GM12878 (cell line): ENCODE data around the gene TXNIP.

Experiments used
- BHLHE40 ChIP-seq, 2 experiments: fragments of 450-650 bp in 1 of 2; IDR thresholded peaks; 2 replicates each; pipeline ENCODE4 v1.6.1; 2011 to 2017; ENCODE audit warnings: low read depth in 2 of 2, borderline replicate concordance in 1 of 2, improper control_type of control experiment in 1 of 2, low read length in 1 of 2, mild to moderate bottlenecking in 1 of 2
- JUNB ChIP-seq: IDR thresholded peaks from 2 replicates; pipeline ENCODE4 v1.6.1; 2016; ENCODE audit warnings: antibody characterized with exemption, mild to moderate bottlenecking
- MEF2A ChIP-seq: IDR thresholded peaks from 2 replicates; pipeline ENCODE4 v1.6.1; 2011; ENCODE audit warnings: low read depth, mild to moderate bottlenecking, low read length, moderate library complexity; ENCODE audit not compliant: insufficient read depth
- POLR2A ChIP-seq: IDR thresholded peaks from 2 replicates; pipeline ENCODE4 v1.6.1; 2011; ENCODE audit warnings: low read depth, mild to moderate bottlenecking, low read length
- RCOR1 ChIP-seq: conservative IDR thresholded peaks from 2 replicates; pipeline ENCODE4 v1.6.1; 2012; ENCODE audit warnings: low read depth, low read length, improper control_type of control experiment
- SP1 ChIP-seq: IDR thresholded peaks from one replicate; pipeline ENCODE4 v1.6.1; 2011; ENCODE audit warnings: low read depth, low read length
- TF ChIP-seq, protein P1 (sequence below), 3 experiments: IDR thresholded peaks in 2 of 3; conservative IDR thresholded peaks in 1 of 3; 2 replicates each; pipeline ENCODE4 v1.5.1; 2011; ENCODE audit warnings: low read depth in 3 of 3, low read length in 3 of 3, mild to moderate bottlenecking in 3 of 3, control low read depth in 2 of 3, moderate library complexity in 2 of 3, inconsistent platforms in 1 of 3, mixed read lengths in 1 of 3; ENCODE audit not compliant: control insufficient read depth in 2 of 3, insufficient read depth in 1 of 3; ENCODE audit errors: extremely low read depth in 1 of 3

DNA sequence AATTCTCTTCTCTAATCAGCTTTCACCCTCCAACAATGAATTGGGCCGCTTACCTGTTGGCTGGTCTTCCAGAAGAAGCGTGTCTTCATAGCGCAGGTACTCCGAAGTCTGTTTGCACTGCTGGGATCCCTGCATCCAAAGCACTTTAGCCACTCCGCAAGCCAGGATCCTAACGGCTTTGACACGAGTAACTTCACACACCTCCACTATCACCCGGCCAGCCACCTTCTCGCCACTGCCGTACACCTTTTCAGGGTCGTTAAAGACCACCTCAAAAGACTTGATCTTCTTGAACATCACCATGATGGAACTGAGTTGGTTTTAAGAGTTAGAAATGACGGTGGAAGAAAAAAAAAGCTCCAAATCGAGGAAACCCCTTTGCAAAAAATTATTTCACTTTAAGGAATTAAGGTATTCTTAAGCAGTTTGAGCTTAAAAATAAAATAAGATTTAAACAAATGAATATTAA lies 381 bp downstream of the TXNIP start:
- TF ChIP-seq RCOR1 (no peak), POLR2A (peak; percentile 71), MEF2A (no peak), BHLHE40 (IDR thresholded peaks at IDR 0.05; ENCODE audit: borderline replicate concordance in 1 of 2, low read depth in 2 of 2, low read length in 1 of 2) (no peak), SP1 (no peak), JUNB (no peak)
- TF ChIP-seq, protein P1, sequence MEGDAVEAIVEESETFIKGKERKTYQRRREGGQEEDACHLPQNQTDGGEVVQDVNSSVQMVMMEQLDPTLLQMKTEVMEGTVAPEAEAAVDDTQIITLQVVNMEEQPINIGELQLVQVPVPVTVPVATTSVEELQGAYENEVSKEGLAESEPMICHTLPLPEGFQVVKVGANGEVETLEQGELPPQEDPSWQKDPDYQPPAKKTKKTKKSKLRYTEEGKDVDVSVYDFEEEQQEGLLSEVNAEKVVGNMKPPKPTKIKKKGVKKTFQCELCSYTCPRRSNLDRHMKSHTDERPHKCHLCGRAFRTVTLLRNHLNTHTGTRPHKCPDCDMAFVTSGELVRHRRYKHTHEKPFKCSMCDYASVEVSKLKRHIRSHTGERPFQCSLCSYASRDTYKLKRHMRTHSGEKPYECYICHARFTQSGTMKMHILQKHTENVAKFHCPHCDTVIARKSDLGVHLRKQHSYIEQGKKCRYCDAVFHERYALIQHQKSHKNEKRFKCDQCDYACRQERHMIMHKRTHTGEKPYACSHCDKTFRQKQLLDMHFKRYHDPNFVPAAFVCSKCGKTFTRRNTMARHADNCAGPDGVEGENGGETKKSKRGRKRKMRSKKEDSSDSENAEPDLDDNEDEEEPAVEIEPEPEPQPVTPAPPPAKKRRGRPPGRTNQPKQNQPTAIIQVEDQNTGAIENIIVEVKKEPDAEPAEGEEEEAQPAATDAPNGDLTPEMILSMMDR (IDR thresholded peaks at IDR 0.05 in 2 of 3, conservative IDR thresholded peaks at IDR 0.05 in 1 of 3; ENCODE audit: control insufficient read depth in 2 of 3, extremely low read depth in 1 of 3, insufficient read depth in 1 of 3, low read depth in 3 of 3, low read length in 3 of 3) = no peak
